AG09319 (cell line): ENCODE measurements around the gene PDE4D.

Experiments used
- DNase-seq: peaks from one replicate; pipeline ENCODE4 v3.0.0-alpha.2; 2010; ENCODE audit warnings: low read depth; ENCODE audit errors: extremely low read depth
- TF ChIP-seq, protein P1 (sequence below): IDR thresholded peaks from 2 replicates; pipeline ENCODE4 v1.5.1; 2011; ENCODE audit warnings: low read depth, mild to moderate bottlenecking, inconsistent platforms, low read length, moderate library complexity

The PDE4D gene

DNA sequence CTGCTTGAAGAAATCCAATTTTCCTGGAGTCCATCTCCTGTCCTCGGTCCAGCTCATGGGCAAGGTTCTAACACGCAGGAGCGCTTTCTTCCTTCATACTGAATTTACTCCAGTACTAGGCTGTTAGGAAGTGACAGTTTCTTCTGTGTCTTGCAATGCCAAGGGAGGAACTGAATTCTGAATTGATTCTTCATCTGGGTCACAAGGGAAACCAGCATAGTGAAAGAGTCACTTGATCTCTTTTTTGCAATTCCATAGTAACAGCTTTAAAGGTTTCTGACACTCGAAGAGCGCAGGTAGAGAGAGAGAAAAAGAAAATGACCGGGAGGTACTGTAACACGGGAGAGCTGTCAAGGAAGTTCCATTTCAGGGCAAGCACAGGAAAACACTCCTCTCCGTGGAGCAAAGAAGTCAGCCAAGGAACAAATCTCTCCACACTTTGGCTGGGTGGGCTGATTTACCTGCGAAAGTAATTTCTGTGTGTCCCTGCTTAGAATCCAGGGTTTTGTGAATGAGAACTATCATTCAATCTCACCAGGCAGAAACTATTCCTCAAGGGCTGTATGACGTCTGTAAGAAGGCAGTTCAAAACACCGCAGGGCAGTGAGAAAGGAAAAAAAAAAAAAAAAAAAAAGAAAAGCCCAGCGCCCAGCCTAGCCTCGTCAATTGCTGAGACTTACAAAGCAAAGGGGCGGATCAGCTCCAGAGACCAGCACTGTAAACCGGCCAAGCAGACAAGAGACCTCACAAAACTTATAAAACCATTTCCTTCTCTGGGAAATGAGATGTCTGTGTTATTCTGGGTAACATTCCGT, 617.8 kb downstream of the PDE4D start:
- DNase-seq, result no peak
- TF ChIP-seq, protein P1, sequence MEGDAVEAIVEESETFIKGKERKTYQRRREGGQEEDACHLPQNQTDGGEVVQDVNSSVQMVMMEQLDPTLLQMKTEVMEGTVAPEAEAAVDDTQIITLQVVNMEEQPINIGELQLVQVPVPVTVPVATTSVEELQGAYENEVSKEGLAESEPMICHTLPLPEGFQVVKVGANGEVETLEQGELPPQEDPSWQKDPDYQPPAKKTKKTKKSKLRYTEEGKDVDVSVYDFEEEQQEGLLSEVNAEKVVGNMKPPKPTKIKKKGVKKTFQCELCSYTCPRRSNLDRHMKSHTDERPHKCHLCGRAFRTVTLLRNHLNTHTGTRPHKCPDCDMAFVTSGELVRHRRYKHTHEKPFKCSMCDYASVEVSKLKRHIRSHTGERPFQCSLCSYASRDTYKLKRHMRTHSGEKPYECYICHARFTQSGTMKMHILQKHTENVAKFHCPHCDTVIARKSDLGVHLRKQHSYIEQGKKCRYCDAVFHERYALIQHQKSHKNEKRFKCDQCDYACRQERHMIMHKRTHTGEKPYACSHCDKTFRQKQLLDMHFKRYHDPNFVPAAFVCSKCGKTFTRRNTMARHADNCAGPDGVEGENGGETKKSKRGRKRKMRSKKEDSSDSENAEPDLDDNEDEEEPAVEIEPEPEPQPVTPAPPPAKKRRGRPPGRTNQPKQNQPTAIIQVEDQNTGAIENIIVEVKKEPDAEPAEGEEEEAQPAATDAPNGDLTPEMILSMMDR, result no peak

DNA sequence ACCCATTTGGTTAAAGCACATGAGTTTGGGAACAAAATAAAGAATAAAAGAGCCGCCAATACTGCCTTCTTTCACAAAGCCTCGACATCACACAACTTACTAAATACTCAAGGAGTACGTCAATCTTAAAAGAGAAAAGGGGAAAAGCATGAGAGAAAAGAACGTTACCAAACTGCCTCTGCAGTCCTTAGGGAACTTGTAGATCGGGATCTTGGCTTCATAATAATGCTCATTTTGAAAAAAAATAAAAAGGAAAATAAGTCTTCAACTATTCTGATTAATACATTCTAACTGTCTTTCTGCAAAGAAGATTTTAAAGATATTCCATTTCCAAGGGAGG, 618.4 kb downstream of the PDE4D start:
- TF ChIP-seq, protein P1, result no peak
- no peak for DNase-seq

DNA sequence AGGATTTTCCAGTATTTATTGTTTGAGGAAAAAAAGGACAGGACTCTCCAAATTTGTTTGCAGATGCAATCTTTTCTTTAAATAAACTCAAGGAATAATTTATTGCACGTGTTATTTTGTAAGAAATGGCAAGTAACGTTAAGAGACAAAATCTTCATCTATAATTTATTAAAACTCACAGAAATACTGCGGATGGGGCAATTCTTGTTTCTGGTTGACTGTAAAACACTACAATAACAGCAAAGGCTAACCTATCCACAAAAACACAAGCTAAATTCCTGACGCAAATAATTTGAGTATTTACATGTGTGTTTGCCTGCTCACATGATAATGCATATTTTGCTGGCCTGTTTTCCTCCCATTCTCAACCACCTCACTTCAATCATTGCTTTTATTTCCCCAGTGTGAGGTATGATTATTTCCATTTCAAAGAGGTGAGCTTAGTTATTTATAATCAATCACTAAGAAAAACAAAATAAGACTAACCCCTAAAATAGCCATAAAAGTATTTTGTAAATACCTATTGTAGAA, 619.4 kb downstream of the PDE4D start:
- no peak for DNase-seq
- TF ChIP-seq, protein P1, result no peak

DNA sequence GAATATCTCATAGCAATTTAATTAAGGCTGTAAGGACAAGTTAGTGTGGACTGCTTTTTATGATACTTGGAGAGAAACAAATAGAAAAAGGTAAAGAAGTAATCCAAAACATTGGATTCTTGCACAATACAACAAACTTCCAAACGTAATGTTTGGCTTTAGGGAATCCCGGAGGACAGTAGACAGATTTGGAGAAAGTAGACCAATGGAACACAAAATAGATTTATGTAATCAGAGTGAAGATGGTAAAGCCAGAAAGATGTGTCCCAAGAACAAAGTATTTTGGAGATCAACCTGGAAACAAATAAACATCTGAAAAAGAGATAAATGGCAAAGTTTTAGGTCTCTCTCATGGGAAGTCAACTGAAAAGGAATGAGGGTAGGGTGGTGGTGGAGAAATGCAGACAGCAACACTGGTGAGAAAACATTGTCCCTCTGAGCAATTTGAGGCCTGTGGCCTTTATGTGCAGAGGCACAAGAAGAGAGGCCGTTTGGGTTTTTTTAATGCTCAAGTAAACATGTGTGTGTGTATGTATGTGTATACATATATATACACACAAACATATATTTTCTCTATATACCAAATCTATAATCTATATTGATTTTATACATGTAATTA, 620.6 kb downstream of the PDE4D start:
- DNase-seq, result no peak
- TF ChIP-seq, protein P1, result no peak

DNA sequence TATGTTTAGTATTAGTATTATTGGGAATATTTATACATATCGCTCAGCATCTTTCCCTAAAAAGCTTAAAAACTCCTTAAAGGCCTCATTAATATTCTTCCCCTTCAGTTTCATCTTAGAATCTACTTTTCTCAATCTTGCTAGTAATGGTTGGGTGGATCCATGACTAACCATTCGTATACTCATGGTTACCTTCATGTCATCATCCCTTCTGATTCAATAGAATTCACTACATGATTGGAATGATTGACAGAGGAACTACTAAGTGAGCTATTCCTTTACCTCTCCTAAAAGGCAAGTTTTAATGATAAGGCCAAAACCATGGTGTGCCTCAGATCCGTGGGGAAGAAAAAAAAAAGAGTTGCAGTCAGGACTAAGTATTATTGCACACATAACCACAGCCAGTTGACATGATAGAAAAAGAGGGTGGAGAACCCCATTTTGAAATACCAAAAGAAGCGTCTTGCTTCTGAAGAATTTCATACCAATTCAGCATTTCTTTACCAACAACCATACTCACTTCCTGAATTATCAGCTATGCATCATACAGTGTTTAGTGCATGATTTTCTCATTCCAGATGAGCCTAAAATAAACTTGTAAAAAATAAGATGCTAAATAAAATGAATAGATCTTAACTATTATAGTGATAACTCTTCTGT, 624.6 kb downstream of the PDE4D start:
- no peak for DNase-seq
- TF ChIP-seq, protein P1, result no peak

DNA sequence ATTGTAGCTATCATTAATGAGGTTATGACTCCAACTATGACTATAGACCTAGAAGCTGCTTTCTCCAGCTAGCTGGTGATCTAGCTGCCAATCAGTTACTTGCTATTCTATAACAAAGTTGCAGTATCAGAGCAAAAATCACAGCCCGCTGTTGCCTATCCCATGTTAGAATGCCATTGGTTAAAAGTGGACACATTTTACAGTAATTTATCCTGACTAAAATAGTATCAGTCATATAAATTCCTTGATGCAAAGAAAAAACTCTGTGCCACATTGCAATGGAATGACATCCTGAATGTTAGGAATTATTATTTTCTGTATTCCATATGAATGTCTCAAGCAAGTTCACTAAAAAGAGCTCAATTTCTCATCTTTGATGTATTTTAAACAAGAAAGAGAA, 626.5 kb downstream of the PDE4D start:
- TF ChIP-seq, protein P1, result no peak
- no peak for DNase-seq

DNA sequence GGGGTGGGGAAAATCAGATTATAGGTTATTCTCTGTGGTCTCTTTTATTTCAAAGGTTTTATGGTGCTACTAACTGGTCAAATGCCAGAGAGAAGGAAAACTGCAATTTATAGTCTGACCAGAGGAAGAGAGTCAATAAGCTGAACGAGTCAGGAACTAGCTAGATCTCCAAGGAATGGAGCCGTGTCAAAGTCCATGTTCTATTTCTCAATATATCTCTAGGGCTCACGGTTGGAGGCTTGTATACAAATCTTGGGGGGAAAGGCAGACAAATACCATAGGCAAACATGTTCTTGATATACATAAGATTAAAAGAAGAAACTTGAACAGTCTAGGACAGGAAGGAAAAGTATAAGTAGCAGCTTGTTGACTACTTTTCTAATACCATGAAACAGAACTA, 627.1 kb downstream of the PDE4D start:
- DNase-seq, result no peak
- TF ChIP-seq, protein P1, result no peak
